GM12892 (cell line): ENCODE results near the gene HRH4.
A peak's percentile ranks its signal among the peaks of the same experiment; 100 is the strongest.

Experiments
- DNase-seq: peaks from one replicate; pipeline ENCODE4 v3.0.0; 2011; ENCODE audit not compliant: insufficient read length
- FAIRE-seq: peaks from 2 replicates; lab custom pipeline; 2011; peaks lifted over from hg19 to GRCh38; lab: Jason Lieb, UNC
- POLR2A ChIP-seq: IDR thresholded peaks from 2 replicates; pipeline ENCODE4 v1.6.1; 2011; ENCODE audit warnings: low read depth, low read length, control low read depth
- POLR2AphosphoS5 ChIP-seq: IDR thresholded peaks from 2 replicates; pipeline ENCODE4 v1.6.1; 2011; ENCODE audit warnings: low read depth, low read length, control low read depth
- TAF1 ChIP-seq: IDR thresholded peaks from 2 replicates; pipeline ENCODE4 v1.6.1; 2011; ENCODE audit warnings: low read depth, mild to moderate bottlenecking, control low read depth, low read length, borderline replicate concordance

The HRH4 gene

DNA sequence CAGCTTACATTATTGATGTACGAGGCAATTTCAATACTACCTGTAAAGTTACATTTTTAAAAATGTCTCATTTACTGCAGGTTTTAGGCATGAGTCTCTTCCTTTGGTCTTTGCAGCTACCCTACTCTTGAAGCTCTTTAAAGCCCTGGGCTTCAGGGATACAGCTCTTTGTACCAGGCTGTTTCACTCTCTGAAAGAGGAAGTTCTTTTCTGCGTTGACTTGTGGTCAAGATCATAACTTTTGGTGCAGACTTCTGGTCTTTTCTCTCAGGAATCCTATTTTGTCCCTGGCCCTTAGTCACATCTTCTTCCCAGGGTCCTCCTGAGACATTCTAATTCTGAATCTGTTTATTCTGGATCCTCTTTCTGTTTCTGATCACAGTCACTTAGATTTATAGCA lies 16.6 kb upstream of the HRH4 start:
- FAIRE-seq, result no peak
- TF ChIP-seq TAF1, result no peak
- DNase-seq, result no peak

DNA sequence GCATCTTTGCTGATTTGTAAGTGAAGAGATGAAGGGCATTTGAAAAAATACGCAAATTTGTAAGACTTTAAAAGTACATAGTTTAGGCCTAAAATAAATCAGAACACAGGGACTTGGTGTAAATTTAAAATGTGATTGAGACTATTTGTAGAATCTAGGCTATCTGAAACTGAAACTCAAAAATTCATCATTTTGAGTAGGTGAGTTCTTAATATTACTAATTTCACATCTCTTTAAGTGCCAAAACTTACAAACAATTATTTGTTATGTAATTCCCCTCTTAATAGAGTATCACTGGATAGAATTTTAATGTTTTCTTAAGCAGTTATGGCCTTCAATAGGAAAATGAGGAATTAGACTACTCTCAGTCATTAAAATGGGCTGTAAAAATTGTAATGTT lies 14.0 kb upstream of the HRH4 start:
- TF ChIP-seq TAF1 (no peak), POLR2AphosphoS5 (no peak), POLR2A (no peak)
- DNase-seq (no peak), FAIRE-seq (peak; percentile 48)

DNA sequence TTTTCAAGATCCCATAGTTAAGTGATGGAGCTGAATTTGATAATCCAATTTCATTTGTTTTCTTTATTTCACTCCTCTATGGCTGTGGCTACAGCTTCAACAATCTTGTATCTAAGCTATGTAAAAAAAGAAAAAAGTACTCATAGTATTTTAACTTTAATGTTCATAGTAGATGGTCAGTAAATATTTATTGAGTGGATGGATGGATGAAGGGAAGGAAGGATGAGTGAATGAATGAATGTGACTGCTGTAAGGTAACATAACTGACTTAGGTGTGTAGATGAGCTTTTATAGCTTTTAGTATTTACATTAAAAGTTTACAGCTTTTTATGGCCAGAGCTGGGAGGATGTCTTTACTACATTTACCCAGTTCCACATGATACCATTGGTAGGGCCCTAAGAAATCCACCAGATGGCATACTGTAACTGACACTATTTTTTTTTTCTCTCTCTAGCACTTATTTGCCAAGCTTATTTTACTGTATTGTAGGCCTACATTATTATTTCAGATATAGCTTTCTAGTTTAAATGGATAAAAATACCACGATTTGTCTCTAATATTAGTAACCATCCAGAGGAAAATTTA lies 13.4 kb upstream of the HRH4 start:
- no peak for TF ChIP-seq TAF1
- TF ChIP-seq POLR2AphosphoS5, result no peak
- no peak for TF ChIP-seq POLR2A
- DNase-seq (no peak), FAIRE-seq (no peak)

DNA sequence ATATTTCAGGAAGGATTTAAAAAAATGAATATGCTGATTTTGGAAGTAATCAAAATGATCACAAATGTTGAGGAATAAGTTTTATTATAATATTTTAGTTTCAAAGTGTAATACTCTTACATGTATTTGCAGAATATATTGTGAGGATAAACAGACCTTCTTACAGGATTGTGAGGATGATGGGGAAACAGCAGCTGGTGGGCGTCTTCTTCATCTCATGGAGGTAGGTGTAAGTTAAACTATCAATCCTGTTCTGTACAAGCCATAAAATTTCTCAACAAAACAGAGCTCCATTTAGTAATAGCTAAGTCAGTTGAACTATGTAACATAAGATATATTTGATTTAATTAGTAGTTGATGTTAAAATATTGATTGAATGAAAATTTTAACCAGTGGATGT lies 12.5 kb upstream of the HRH4 start:
- no peak for DNase-seq
- FAIRE-seq, result no peak
- TF ChIP-seq POLR2AphosphoS5 (no peak), POLR2A (no peak), TAF1 (no peak)

DNA sequence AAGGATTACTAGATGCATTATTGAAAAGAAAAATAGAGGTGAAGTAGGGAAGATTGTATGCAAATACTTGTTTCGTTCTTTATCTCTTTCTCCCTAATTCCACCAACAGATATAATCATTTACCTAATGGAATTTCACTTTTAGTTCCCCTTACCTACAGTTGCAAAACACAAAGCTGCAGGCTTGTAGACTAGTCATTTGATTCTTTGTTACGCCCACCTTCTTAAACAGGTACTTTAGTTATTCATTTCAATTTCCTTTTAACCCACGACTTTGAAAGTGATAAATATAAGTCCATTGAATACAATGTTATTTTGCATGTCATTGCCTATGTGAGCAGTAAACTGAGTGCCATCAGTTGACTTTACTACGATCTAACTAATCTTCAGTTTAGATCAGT lies 3.9 kb upstream of the HRH4 start:
- TF ChIP-seq TAF1 (no peak), POLR2A (no peak), POLR2AphosphoS5 (no peak)
- DNase-seq (no peak), FAIRE-seq (no peak)

DNA sequence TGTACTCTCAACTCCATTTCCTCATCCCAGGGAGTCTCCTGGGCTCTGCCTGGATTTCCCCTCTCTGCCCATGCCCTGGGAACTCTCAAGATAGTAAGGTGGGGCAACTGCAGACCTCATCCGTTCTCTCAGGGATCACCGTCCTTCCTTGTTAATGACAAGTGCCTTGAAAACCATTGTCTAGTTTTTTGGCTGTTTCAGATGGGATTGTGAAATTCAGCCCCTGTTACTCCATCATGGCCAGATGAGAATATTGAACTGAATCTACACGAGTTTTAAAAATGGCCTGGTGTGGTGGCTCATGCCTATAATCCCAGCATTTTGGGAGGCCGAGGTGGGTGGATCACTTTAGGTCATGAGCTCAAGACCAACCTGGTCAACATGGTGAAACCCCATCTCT lies 665 bp upstream of the HRH4 start:
- FAIRE-seq (no peak), DNase-seq (no peak)
- TF ChIP-seq POLR2AphosphoS5 (no peak), POLR2A (no peak), TAF1 (no peak)

DNA sequence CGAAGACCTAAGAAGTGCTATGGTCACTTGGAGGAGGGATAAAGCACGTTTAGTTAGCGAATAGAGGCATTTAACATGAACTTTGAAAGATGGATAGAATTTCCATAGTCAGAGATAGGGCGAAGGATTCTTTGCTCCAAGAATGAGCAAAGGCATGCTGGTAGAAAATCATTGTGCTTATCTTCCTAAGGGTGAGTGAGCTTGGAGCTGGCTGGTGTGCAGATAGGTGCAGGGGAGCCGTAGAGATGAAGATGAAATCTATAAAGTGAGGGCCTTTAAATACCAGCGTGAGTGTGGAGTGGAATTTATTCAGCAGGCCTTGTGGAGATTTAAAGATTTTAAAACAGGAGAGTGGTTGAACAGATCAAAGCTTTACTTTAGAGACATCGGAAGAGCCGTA lies 1.6 kb downstream of the HRH4 start:
- FAIRE-seq, result no peak
- TF ChIP-seq POLR2AphosphoS5, result no peak
- TF ChIP-seq TAF1, result no peak
- no peak for TF ChIP-seq POLR2A
- DNase-seq, result no peak

DNA sequence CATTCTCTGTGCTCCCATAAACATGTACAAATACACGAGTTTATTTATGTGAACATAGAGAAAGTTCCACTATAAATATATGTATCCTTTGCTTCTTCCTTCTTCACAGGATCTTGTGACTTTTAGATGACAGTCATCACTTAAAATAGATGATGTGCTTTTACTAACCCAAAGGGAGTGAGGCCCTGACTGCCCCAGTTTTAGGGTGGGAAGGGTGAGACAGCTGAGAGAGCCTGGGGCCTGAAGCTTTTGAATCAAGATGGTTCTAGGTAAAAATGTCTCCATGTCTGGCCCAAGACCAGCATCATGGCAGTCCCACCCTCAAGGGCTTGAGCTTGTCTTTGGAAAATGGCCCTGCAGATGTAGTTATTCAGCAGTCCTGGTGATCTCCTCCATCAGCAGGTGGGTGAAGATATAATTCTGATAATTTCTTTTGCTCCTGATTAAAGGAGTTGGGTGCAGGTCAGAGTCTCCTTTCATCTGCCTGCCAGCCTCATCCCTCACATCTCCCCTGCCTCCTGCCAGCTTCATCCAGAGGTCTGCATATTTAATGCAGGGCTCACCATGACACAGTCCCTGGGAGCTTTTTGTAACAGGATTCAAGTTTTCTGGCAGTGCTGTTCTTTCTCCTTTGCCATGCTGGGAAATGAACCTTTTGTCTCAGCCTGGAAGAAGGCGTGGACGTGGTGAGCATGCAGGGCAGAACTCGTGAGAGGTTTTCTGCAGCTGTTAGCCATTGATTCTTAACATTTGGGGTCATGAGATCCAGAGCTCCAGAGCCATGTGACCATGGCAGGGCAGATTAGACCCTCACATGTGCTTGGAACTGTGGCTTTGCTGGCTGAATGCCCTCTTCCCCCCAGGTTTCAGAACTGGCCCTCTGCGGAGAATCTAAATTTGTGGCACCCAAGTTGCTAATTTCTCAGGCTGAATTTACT lies 2.7 kb downstream of the HRH4 start:
- no peak for DNase-seq
- no peak for FAIRE-seq
- TF ChIP-seq TAF1 (no peak), POLR2A (no peak), POLR2AphosphoS5 (no peak)

DNA sequence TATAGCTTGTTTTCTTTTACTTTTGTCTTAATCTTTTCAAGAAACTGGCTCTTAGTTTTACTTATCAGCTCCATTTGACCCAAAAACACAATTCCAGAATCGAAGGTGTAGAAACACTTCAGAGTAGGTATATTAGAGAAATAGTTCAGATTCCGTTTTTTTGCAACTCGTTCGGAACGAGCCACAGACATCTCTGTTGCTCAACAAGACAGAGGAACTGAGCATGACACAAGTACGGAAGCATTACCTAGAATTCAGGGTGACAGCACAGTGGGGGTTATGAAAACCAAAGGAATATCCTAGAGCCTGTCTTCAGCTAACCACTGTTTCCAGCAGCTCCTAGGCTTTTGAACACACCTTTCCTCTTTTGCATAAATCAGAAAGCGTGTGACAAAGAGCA lies 5.0 kb downstream of the HRH4 start:
- FAIRE-seq (no peak), DNase-seq (no peak)
- no peak for TF ChIP-seq POLR2AphosphoS5
- no peak for TF ChIP-seq POLR2A
- TF ChIP-seq TAF1, result no peak

DNA sequence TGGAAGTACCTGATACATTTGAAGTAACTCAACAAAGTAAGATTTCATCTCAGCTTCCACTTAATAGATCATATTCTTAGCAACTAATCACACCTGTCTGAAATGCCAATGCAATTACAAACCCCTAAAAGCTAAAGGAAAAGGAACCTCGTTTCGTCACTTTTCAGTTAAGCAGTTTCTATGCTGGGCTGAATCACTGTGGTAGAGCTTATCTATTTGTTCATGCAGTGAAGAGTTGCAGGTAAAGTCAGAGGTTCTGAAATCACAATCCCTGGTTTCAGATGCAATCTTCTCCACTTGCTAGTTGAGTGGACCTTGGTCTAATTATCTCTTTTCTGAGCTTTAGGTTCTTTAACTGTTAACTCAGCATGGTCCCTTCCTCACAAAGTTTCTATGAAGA lies 6.3 kb downstream of the HRH4 start:
- DNase-seq (no peak), FAIRE-seq (no peak)
- TF ChIP-seq POLR2AphosphoS5 (no peak), POLR2A (no peak), TAF1 (no peak)

DNA sequence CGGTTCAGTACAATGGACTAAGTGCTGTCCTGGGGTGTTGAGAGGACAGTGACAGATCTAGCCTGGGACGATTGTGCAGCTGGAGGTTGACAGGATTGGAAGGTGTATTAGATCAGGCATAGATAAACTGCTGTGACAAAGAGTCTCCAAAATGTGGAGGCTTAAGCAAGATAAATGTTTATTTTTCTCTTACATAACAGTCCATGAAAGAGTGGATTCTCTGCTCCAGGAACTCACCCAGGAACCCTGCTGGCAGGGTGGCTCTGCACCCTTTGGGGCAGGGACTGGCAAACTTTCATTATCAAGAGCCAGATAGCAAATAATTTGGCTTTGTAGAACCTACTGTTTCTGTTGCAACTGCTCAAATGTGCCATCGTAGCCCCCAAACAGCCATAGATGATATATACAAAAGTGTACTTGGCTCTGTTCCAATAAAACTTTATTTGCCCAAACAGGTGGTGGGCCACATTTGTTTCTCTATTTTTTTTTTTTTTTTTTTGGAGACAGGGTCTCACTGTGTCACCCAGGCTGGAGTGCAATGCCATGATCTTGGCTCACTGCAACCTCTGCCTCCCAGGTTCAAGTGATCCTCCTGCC lies 9.7 kb downstream of the HRH4 start:
- DNase-seq, result no peak
- no peak for FAIRE-seq
- TF ChIP-seq TAF1, result no peak
- TF ChIP-seq POLR2AphosphoS5, result no peak
- TF ChIP-seq POLR2A, result no peak

DNA sequence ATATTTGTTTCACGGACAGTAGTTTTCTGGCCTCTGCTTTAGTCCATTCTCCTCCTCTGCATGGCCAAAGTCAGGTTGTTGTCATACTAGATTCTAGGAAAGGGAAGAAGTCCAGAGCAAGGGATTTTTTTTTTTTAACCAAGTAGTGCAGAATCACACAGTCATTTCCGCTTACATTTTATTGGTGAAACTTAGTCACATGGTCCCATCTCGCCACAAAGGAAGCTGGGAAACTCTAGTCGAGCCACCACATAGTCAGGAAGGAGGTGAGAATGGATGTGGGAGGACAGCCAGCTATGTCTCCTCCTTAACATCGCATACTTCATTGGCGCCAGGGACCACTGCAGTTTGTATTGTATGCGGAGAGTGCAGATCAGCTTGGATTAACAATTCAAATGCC lies 10.4 kb downstream of the HRH4 start:
- no peak for TF ChIP-seq POLR2A
- TF ChIP-seq POLR2AphosphoS5, result no peak
- TF ChIP-seq TAF1, result no peak
- DNase-seq (no peak), FAIRE-seq (no peak)
